ENCODE data around the gene ITPRID2.
"Not testable (repeated sequence)": the region's sequence is repeated elsewhere in the genome, so short reads cannot be mapped to it uniquely, and the experiment has no call there.

The ITPRID2 gene

GRCh38 chr2:181961167-181961566, 69.6 kb downstream of the ITPRID2 start:
- DNase-seq: not testable (repeated sequence)

- DNase-seq: no peak
Measured at GRCh38 chr2:181962142-181962541, 70.6 kb downstream of the ITPRID2 start.

GRCh38 chr2:181970160-181970794, 78.7 kb downstream of the ITPRID2 start:
- no peak for DNase-seq

GRCh38 chr2:181971032-181971431, 79.5 kb downstream of the ITPRID2 start:
- no peak for DNase-seq

- no peak for DNase-seq
Measured at GRCh38 chr2:181972431-181973170, 81.1 kb downstream of the ITPRID2 start.

- DNase-seq: no peak
Measured at GRCh38 chr2:181973171-181973783, 81.7 kb downstream of the ITPRID2 start.

GRCh38 chr2:181977661-181978350, 86.3 kb downstream of the ITPRID2 start:
- DNase-seq: no peak

GRCh38 chr2:181978351-181979150, 87.0 kb downstream of the ITPRID2 start:
- no peak for DNase-seq
